Left forelimb (tissue), 1 donor: Measurements from ENCODE around the gene RALGPS2.

Experiments used
- DNase-seq: peaks from one replicate; pipeline ENCODE4 v3.0.0-alpha.2; 2018; ENCODE audit warnings: low spot score

The RALGPS2 gene

GRCh38 chr1:178864326-178864725 lies 139.3 kb downstream of the RALGPS2 start:
- DNase-seq: no peak

GRCh38 chr1:178867670-178868069 lies 142.6 kb downstream of the RALGPS2 start:
- DNase-seq: no peak

DNA sequence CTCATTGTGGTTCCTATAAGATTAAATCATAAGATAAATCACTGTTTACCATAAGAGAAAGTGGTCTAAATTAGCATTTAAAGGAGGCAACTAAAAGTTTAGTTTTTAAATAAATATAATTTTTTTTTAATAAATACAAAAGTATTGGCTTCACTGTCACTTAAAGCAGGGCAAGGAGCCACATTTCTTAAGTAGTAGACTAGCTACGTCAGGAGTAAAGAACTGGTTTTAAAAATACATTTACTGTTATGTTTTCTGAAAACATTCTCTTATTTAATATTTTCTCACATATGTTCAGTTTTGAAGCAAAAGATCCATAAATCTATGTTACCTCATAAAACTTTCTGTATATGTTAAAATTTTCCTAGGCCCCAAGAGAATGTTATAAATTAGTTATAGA lies 143.7 kb downstream of the RALGPS2 start:
- DNase-seq: no peak

- DNase-seq: no peak
These were observed 144.2 kb downstream of the RALGPS2 start for GRCh38 chr1:178869119-178869697.

- DNase-seq: no peak
These were observed 145.2 kb downstream of the RALGPS2 start for GRCh38 chr1:178870221-178870620.

DNA sequence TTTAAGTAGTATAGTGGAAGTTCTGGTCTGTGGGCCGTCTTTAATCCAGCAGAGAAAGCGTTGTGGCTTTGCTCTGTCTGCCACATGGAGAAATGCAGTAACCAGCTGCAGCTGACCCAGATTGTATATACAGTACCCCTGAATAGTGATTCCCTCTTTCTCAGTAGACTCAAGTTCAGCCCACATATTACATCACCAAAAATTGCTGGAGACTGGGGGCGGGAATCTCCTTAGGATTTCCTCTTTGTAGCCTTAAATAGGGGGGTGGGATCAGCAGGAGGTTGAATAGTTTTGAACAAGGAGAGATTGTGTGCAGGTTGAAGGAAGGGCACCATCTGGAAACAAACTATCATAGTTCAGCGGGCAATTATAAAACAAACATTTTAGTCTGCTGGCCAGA lies 145.9 kb downstream of the RALGPS2 start, which contains the start of gene ANGPTL1:
ANGPTL1 (minus strand) TSS at position 134 of the 400 bp plus-strand sequence. CDS start 5,301 bp downstream, outside the sequence.
- DNase-seq: no peak

- no peak for DNase-seq
These were observed 146.7 kb downstream of the RALGPS2 start for GRCh38 chr1:178871551-178872320.

DNA sequence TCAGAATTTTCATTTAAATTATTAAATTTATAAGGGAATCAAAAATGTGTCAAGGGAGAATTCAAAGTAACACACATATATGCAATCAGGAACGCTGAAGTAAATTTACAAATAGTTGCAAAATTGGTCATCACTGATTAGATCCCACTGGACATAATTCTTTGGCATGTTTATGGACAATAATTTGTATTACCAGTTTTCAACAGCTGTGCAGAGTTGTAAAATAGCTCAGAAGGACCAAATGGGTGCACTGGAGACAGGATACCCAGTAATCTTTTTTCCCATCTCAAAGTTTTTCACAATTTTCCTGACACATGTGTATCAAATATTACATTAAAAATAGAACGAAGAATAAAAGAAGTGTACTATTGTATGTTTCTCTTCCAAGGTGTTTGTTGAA lies 149.9 kb downstream of the RALGPS2 start:
- DNase-seq: no peak

GRCh38 chr1:178875936-178876335 lies 150.9 kb downstream of the RALGPS2 start:
- DNase-seq: no peak

- DNase-seq: no peak
These were observed 152.9 kb downstream of the RALGPS2 start for GRCh38 chr1:178877896-178878295.

- DNase-seq: no peak
These were observed 156.9 kb downstream of the RALGPS2 start for GRCh38 chr1:178881950-178882349.

DNA sequence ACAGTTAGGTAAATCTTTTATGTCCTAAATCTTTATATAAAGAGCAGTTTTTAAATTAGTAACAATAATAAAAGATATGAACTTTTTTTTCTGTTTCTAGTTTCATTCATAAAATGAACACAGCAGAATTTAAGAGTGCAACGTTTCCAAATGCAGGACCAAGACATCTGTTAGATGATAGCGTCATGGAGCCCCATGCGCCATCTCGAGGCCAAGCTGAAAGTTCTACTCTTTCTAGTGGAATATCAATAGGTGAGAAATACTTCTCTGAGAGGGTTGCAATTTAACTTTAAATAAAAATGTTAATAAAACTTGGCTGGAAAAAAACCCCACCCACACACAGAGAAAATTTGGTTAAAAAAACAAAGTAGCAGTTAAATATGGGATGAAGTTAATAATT lies 160.8 kb downstream of the RALGPS2 start:
- no peak for DNase-seq

- no peak for DNase-seq
These were observed 161.5 kb downstream of the RALGPS2 start for GRCh38 chr1:178886551-178886950.

GRCh38 chr1:178895928-178896327 lies 170.9 kb downstream of the RALGPS2 start:
- no peak for DNase-seq

- DNase-seq: no peak
These were observed 173.4 kb downstream of the RALGPS2 start for GRCh38 chr1:178898401-178898800.

- no peak for DNase-seq
These were observed 174.4 kb downstream of the RALGPS2 start for GRCh38 chr1:178899402-178899801.

DNA sequence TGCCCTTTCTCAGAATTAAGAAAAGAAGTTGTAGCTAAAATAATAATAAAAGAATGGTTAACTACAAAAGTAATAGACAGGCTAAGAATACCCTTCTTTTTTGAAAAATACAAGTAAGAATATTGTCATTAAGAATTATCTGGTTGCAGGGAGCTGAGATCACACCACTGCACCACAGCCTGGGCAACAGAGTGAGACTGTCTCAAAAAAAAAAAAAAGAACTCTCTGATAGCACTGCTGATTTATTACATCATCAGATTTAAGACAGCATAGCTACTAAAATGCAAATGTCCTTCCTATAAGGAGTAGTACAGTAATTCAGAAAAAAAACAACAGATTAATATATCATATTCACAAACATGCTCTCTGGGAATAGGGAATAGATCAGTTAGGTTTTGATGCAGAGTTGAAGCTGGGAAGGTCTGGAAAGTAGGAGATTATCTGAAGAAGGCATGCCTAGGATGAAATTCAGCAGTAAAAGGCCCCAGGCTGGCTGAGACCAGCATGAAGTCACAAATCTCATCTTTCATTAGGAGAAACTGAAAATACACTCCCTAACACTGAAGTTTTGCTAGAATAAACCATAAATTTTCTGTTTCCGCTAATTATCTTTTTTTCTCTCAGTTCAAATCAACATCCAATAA lies 176.6 kb downstream of the RALGPS2 start:
- no peak for DNase-seq

GRCh38 chr1:178908358-178908757 lies 183.3 kb downstream of the RALGPS2 start:
- no peak for DNase-seq

GRCh38 chr1:178910023-178910422 lies 185.0 kb downstream of the RALGPS2 start:
- DNase-seq: no peak

DNA sequence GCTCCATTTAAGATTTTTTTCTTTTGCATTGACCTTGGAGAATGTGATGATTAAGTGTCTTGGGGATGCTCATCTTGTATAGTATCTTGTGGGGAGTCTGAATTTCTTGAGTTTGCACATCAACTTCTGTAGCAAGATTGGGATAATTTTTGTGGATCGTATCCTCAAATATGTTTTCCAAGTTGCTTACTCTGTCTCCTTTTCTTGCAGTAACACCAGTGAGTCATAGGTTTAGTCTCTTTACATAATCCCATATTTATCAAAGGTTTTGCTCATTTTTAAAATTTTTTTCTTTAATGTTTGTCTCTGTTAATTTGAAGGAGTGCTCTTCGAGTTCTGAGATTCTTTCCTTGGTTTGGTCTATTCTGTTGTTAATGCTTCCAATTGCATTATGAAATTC lies 187.6 kb downstream of the RALGPS2 start:
- DNase-seq: no peak

GRCh38 chr1:178916448-178917174 lies 191.6 kb downstream of the RALGPS2 start:
- DNase-seq: no peak

DNA sequence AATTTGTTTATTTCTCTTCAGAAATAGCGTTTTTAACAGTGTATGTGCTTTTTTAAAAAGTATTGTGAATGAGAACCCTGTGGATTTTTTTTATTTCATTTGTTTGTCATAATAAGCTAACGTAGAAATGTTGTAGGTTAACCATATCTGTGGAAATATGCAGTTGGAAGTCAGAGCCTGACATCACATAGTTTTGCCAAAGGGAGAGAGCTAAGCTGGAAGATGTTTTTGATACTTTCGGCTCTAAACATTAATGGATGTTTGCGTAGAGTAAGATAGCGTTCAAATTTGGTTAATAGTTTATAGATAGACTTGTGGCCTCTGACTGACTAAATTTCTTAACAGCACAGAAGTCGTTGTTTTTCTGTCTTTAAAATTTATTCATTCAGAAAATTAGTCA lies 193.3 kb downstream of the RALGPS2 start:
- DNase-seq: no peak

GRCh38 chr1:178918955-178919354 lies 193.9 kb downstream of the RALGPS2 start:
- DNase-seq: no peak
